ENCODE results near the gene QSOX2.

QSOX2 gene

DNA sequence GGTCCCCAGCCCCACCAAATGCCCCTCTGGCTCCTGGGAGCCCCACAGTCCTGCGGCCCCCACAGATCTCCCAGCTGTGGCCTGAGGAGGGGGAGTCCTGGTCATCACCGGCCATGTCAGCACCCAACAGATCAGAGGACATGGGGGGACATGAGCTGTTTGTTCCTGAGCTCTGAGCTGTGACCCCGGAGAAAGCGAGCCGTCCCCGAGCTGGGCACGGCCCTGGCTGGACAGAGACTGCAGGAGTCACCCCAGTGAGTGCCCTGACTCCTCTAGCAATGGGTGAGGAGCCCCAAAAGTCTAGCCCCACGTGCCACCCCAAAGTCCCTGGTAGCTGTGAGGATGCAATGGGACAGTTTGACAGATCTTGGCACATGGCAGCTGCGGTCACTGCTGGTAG, 32.6 kb upstream of the QSOX2 start:
- H3K4me2 ChIP-seq (ENCODE audit: low read length), result no peak overlapping the region
- H3K4me3 ChIP-seq (ENCODE audit: low read depth, low read length, poor library complexity, severe bottlenecking), result no peak overlapping the region
- TF ChIP-seq, protein P1, sequence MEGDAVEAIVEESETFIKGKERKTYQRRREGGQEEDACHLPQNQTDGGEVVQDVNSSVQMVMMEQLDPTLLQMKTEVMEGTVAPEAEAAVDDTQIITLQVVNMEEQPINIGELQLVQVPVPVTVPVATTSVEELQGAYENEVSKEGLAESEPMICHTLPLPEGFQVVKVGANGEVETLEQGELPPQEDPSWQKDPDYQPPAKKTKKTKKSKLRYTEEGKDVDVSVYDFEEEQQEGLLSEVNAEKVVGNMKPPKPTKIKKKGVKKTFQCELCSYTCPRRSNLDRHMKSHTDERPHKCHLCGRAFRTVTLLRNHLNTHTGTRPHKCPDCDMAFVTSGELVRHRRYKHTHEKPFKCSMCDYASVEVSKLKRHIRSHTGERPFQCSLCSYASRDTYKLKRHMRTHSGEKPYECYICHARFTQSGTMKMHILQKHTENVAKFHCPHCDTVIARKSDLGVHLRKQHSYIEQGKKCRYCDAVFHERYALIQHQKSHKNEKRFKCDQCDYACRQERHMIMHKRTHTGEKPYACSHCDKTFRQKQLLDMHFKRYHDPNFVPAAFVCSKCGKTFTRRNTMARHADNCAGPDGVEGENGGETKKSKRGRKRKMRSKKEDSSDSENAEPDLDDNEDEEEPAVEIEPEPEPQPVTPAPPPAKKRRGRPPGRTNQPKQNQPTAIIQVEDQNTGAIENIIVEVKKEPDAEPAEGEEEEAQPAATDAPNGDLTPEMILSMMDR (IDR thresholded peaks at IDR 0.05; ENCODE audit: low read length), result no peak
- no peak for TF ChIP-seq EZH2 (IDR thresholded peaks at IDR 0.05; ENCODE audit: borderline replicate concordance, low read length)

DNA sequence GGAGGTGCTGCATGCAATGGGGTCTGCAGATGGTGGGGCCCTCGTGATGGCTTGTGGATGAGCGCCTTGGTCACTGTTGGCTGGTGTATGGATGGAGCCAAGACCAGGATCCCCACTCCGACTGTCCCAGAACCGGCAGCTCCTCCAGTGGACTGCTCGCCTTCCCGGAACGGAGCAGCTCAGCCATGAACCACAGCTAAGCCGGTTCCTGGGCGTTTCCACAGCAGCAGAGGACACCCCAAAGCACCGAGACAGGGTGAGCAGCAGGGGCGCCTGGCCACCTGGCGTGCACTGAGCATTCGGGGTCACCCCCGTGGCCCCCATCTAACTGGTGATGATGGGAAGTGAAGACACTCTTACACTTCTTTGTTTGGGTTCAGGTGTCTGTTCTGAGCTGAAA, 32.1 kb upstream of the QSOX2 start:
- Histone ChIP-seq H3K9me3 (ENCODE audit: low read length) (no peaks in the 10 kb centered on the region), H3K4me1 (ENCODE audit: insufficient read depth, low read length, severe bottlenecking) (no peaks in the 10 kb centered on the region), H3K27ac (ENCODE audit: low read depth, low read length, poor library complexity, severe bottlenecking) (no peak overlapping the region), H3K9me2 (ENCODE audit: low read depth, low read length) (no peaks in the 10 kb centered on the region), H3K79me2 (ENCODE audit: insufficient read depth, low read length) (no peaks in the 10 kb centered on the region), H3K4me3 (ENCODE audit: low read depth, low read length, poor library complexity, severe bottlenecking) (no peak overlapping the region), H3K4me2 (ENCODE audit: low read length) (no peak overlapping the region), H3K9ac (ENCODE audit: low read length) (no peak overlapping the region), H3F3A (ENCODE audit: insufficient read depth, low read length) (no peaks in the 10 kb centered on the region), H4K20me1 (ENCODE audit: insufficient read depth, low read length) (no peaks in the 10 kb centered on the region), H2AFZ (ENCODE audit: low read length) (no peak overlapping the region), H3K27me3 (ENCODE audit: insufficient read depth, low read length) (peaks cover 28% of the 10 kb centered on the region), H3K36me3 (ENCODE audit: insufficient read depth, low read length) (no peaks in the 10 kb centered on the region)
- TF ChIP-seq, protein P1 (IDR thresholded peaks at IDR 0.05; ENCODE audit: low read length), result peak; percentile 20; the same call in 1 of the 2 replicates
- TF ChIP-seq EZH2 (IDR thresholded peaks at IDR 0.05; ENCODE audit: borderline replicate concordance, low read length), result no peak

More for the DNA sequence above, 32.6 kb upstream of the QSOX2 start:
- Histone ChIP-seq H3K27ac (ENCODE audit: low read depth, low read length, poor library complexity, severe bottlenecking) (no peak overlapping the region), H3K9me3 (ENCODE audit: low read length) (no peaks in the 10 kb centered on the region), H3K4me1 (ENCODE audit: insufficient read depth, low read length, severe bottlenecking) (no peaks in the 10 kb centered on the region), H3K79me2 (ENCODE audit: insufficient read depth, low read length) (no peaks in the 10 kb centered on the region), H3K27me3 (ENCODE audit: insufficient read depth, low read length) (peaks cover 28% of the 10 kb centered on the region), H3K9me2 (ENCODE audit: low read depth, low read length) (no peaks in the 10 kb centered on the region), H3K9ac (ENCODE audit: low read length) (no peak overlapping the region), H4K20me1 (ENCODE audit: insufficient read depth, low read length) (no peaks in the 10 kb centered on the region), H3K36me3 (ENCODE audit: insufficient read depth, low read length) (no peaks in the 10 kb centered on the region), H3F3A (ENCODE audit: insufficient read depth, low read length) (no peaks in the 10 kb centered on the region), H2AFZ (ENCODE audit: low read length) (no peak overlapping the region)

DNA sequence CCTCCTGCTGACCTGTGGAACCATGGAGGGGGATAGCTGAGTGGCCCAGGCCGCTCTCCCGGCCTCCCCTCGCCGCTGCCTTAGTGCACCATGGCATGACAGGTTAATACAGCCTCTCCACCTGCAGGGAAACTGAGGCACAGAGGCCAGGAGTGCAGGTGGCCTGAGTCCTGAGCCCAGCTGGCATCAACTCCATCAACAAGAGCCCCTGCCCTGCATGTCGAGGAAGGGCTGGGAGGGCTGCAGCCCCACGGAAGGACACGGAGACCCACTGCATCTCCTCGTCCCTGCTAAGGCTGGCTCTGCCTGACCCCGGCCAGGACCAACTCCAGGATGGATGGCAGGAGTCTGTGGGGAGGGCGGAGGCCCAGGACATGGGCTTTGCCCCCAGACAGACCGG, 31.1 kb upstream of the QSOX2 start:
- Histone ChIP-seq H3K9me3 (ENCODE audit: low read length) (no peaks in the 10 kb centered on the region), H3K79me2 (ENCODE audit: insufficient read depth, low read length) (no peaks in the 10 kb centered on the region), H3K27ac (ENCODE audit: low read depth, low read length, poor library complexity, severe bottlenecking) (no peak overlapping the region), H3F3A (ENCODE audit: insufficient read depth, low read length) (no peaks in the 10 kb centered on the region), H3K4me3 (ENCODE audit: low read depth, low read length, poor library complexity, severe bottlenecking) (no peak overlapping the region), H3K27me3 (ENCODE audit: insufficient read depth, low read length) (peaks cover 20% of the 10 kb centered on the region), H3K9me2 (ENCODE audit: low read depth, low read length) (no peaks in the 10 kb centered on the region), H4K20me1 (ENCODE audit: insufficient read depth, low read length) (no peaks in the 10 kb centered on the region), H3K4me1 (ENCODE audit: insufficient read depth, low read length, severe bottlenecking) (no peaks in the 10 kb centered on the region), H3K36me3 (ENCODE audit: insufficient read depth, low read length) (no peaks in the 10 kb centered on the region), H3K9ac (ENCODE audit: low read length) (no peak overlapping the region), H3K4me2 (ENCODE audit: low read length) (no peak overlapping the region), H2AFZ (ENCODE audit: low read length) (no peak overlapping the region)
- TF ChIP-seq EZH2 (IDR thresholded peaks at IDR 0.05; ENCODE audit: borderline replicate concordance, low read length), result no peak
- TF ChIP-seq, protein P1 (IDR thresholded peaks at IDR 0.05; ENCODE audit: low read length), result no peak
